ENCODE data around the gene RANBP10.

RANBP10 gene

GRCh38 chr16:67806428-67807147 lies at the start of gene RANBP10, which contains the start of gene TSNAXIP1:
Gene RANBP10, minus strand, starts transcription at chr16:67806560. Its CDS starts 24 bp downstream, at chr16:67806536.
Gene TSNAXIP1, plus strand, starts transcription at chr16:67806889. Its CDS starts 261 bp downstream, at chr16:67807150.
- DNase-seq (ENCODE audit: low spot score) = peak; percentile 97
- peak within 1 kb of the TSS; percentile 95 for H3K4me3 Mint-ChIP-seq
- H3K4me1 Mint-ChIP-seq (ENCODE audit: low read depth) = peaks cover 36% of the 10 kb centered on the region
- H3K9me3 Mint-ChIP-seq = no peaks in the 10 kb centered on the region
- H3K27me3 Mint-ChIP-seq (ENCODE audit: low read depth) = no peaks in the 10 kb centered on the region
- H3K36me3 Mint-ChIP-seq (ENCODE audit: low read depth) = peaks cover 27% of the 10 kb centered on the region
- H3K27ac Mint-ChIP-seq = peak within 1 kb of the TSS; percentile 89

- Mint-ChIP-seq H3K27me3 (ENCODE audit: low read depth) (no peaks in the 10 kb centered on the region), H3K4me3 (no peak overlapping the region), H3K36me3 (ENCODE audit: low read depth) (no peaks in the 10 kb centered on the region), H3K9me3 (no peaks in the 10 kb centered on the region), H3K27ac (no peak overlapping the region), H3K4me1 (ENCODE audit: low read depth) (peaks cover 10% of the 10 kb centered on the region)
- DNase-seq (ENCODE audit: low spot score) = no peak
Measured at GRCh38 chr16:67855789-67856188, 49.4 kb upstream of the RANBP10 start.

DNA sequence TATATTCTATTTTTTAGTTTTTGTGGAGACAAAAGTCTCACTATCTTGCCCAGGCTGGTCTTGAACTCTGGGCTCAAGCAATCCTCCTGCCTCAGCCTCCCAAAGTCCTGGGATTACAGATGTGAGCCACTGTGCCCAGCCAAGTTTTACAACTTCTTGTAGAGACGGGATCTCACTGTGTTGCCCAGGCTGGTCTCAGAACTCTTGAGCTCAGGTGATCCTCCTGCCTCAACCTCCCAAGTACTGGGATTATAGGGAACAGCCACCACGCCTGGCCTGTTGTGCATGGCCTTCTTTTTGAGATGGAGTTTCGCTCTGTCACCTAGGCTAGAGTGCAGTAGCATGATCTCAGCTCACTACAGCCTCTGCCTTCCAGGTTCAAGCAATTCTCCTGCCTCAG lies 47.3 kb upstream of the RANBP10 start:
- peaks cover 3% of the 10 kb centered on the region for H3K36me3 Mint-ChIP-seq (ENCODE audit: low read depth)
- no peaks in the 10 kb centered on the region for H3K27me3 Mint-ChIP-seq (ENCODE audit: low read depth)
- H3K4me3 Mint-ChIP-seq = no peak overlapping the region
- H3K4me1 Mint-ChIP-seq (ENCODE audit: low read depth) = peaks cover 17% of the 10 kb centered on the region
- no peaks in the 10 kb centered on the region for H3K9me3 Mint-ChIP-seq
- H3K27ac Mint-ChIP-seq = no peak overlapping the region
- no peak for DNase-seq (ENCODE audit: low spot score)

DNA sequence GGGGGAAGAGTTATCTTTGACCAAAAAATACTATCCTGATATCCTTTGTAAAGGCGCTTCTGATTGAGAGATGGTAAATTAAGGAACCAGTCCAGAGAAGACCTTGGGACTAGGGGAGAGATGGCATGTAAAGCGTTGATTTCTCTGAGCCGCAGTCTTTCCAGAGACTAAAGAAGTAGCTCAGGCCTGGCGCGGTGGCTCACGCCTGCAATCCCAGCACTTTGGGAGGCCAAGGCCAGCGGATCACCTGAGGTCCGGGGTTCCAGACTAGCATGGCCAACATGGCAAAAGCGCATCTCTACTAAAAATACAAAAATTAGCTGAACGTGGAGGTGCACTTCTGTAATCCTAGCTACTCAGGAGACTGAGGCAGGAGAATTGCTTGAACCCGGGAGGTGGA lies 41.8 kb upstream of the RANBP10 start:
- H3K4me1 Mint-ChIP-seq (ENCODE audit: low read depth) = peaks cover 39% of the 10 kb centered on the region
- H3K27me3 Mint-ChIP-seq (ENCODE audit: low read depth) = no peaks in the 10 kb centered on the region
- H3K4me3 Mint-ChIP-seq = peak overlapping the region; percentile 91
- no peak overlapping the region for H3K27ac Mint-ChIP-seq
- H3K36me3 Mint-ChIP-seq (ENCODE audit: low read depth) = peaks cover 7% of the 10 kb centered on the region
- H3K9me3 Mint-ChIP-seq = no peaks in the 10 kb centered on the region
- no peak for DNase-seq (ENCODE audit: low spot score)

- Mint-ChIP-seq H3K4me1 (ENCODE audit: low read depth) (peaks cover 41% of the 10 kb centered on the region), H3K36me3 (ENCODE audit: low read depth) (peaks cover 7% of the 10 kb centered on the region)
Measured at GRCh38 chr16:67847064-67847861, 40.9 kb upstream of the RANBP10 start, which contains the start of gene CENPT. Gene CENPT, minus strand, starts transcription at chr16:67847693. Its CDS starts 13,834 bp downstream, at chr16:67833859.

GRCh38 chr16:67846320-67847063 lies 40.1 kb upstream of the RANBP10 start, which contains the start of gene NUTF2:
Gene NUTF2, plus strand, starts transcription at chr16:67846933. Its CDS starts 18,198 bp downstream, at chr16:67865131.
- Mint-ChIP-seq H3K27ac (peak within 1 kb of the TSS; percentile 89), H3K4me1 (ENCODE audit: low read depth) (peaks cover 44% of the 10 kb centered on the region), H3K27me3 (ENCODE audit: low read depth) (no peaks in the 10 kb centered on the region), H3K36me3 (ENCODE audit: low read depth) (peaks cover 7% of the 10 kb centered on the region), H3K9me3 (no peaks in the 10 kb centered on the region), H3K4me3 (peak within 1 kb of the TSS; percentile 91)
- peak; percentile 96 for DNase-seq (ENCODE audit: low spot score)

More at GRCh38 chr16:67847064-67847861, 40.9 kb upstream of the RANBP10 start, which contains the start of gene CENPT:
- no peaks in the 10 kb centered on the region for H3K27me3 Mint-ChIP-seq (ENCODE audit: low read depth)
- peak within 1 kb of the TSS; percentile 91 for H3K4me3 Mint-ChIP-seq
- DNase-seq (ENCODE audit: low spot score) = peak; percentile 25
- no peaks in the 10 kb centered on the region for H3K9me3 Mint-ChIP-seq
- H3K27ac Mint-ChIP-seq = peak within 1 kb of the TSS; percentile 79

DNA sequence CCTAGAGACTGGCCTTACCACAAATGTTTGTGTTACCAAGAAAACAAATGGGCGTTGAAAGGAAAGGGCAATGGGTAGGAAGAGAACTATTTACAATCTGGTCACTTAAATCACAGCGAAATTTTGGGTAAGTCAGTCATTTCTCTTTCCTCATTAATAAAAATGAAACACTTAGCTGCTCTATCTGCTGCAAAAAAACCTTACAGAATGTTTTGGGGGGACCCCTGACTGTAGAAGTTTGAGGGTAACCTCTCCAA lies 39.6 kb upstream of the RANBP10 start:
- peak overlapping the region; percentile 89 for H3K27ac Mint-ChIP-seq
- H3K4me1 Mint-ChIP-seq (ENCODE audit: low read depth) = peaks cover 45% of the 10 kb centered on the region
- H3K27me3 Mint-ChIP-seq (ENCODE audit: low read depth) = no peaks in the 10 kb centered on the region
- H3K4me3 Mint-ChIP-seq = peak overlapping the region; percentile 90
- H3K36me3 Mint-ChIP-seq (ENCODE audit: low read depth) = peaks cover 7% of the 10 kb centered on the region
- H3K9me3 Mint-ChIP-seq = no peaks in the 10 kb centered on the region
- no peak for DNase-seq (ENCODE audit: low spot score)

- peak; percentile 13 for DNase-seq (ENCODE audit: low spot score)
- peaks cover 7% of the 10 kb centered on the region for H3K36me3 Mint-ChIP-seq (ENCODE audit: low read depth)
- H3K4me1 Mint-ChIP-seq (ENCODE audit: low read depth) = peaks cover 45% of the 10 kb centered on the region
- H3K27ac Mint-ChIP-seq = peak overlapping the region; percentile 89
- H3K4me3 Mint-ChIP-seq = peak overlapping the region; percentile 90
- H3K9me3 Mint-ChIP-seq = no peaks in the 10 kb centered on the region
- no peaks in the 10 kb centered on the region for H3K27me3 Mint-ChIP-seq (ENCODE audit: low read depth)
Measured at GRCh38 chr16:67845291-67846062, 39.1 kb upstream of the RANBP10 start.

- no peak for DNase-seq (ENCODE audit: low spot score)
Measured at GRCh38 chr16:67844497-67844896, 38.1 kb upstream of the RANBP10 start.

GRCh38 chr16:67843343-67843765 lies 37.0 kb upstream of the RANBP10 start:
- Mint-ChIP-seq H3K4me1 (ENCODE audit: low read depth) (peaks cover 39% of the 10 kb centered on the region), H3K36me3 (ENCODE audit: low read depth) (peaks cover 4% of the 10 kb centered on the region), H3K27me3 (ENCODE audit: low read depth) (no peaks in the 10 kb centered on the region), H3K9me3 (no peaks in the 10 kb centered on the region), H3K4me3 (peak overlapping the region; percentile 93), H3K27ac (peak overlapping the region; percentile 96)
- no peak for DNase-seq (ENCODE audit: low spot score)

More at GRCh38 chr16:67844497-67844896, 38.1 kb upstream of the RANBP10 start:
- H3K36me3 Mint-ChIP-seq (ENCODE audit: low read depth) = peaks cover 4% of the 10 kb centered on the region
- H3K27ac Mint-ChIP-seq = no peak overlapping the region
- no peaks in the 10 kb centered on the region for H3K9me3 Mint-ChIP-seq
- H3K4me3 Mint-ChIP-seq = peak overlapping the region; percentile 93
- peaks cover 43% of the 10 kb centered on the region for H3K4me1 Mint-ChIP-seq (ENCODE audit: low read depth)
- H3K27me3 Mint-ChIP-seq (ENCODE audit: low read depth) = no peaks in the 10 kb centered on the region

DNA sequence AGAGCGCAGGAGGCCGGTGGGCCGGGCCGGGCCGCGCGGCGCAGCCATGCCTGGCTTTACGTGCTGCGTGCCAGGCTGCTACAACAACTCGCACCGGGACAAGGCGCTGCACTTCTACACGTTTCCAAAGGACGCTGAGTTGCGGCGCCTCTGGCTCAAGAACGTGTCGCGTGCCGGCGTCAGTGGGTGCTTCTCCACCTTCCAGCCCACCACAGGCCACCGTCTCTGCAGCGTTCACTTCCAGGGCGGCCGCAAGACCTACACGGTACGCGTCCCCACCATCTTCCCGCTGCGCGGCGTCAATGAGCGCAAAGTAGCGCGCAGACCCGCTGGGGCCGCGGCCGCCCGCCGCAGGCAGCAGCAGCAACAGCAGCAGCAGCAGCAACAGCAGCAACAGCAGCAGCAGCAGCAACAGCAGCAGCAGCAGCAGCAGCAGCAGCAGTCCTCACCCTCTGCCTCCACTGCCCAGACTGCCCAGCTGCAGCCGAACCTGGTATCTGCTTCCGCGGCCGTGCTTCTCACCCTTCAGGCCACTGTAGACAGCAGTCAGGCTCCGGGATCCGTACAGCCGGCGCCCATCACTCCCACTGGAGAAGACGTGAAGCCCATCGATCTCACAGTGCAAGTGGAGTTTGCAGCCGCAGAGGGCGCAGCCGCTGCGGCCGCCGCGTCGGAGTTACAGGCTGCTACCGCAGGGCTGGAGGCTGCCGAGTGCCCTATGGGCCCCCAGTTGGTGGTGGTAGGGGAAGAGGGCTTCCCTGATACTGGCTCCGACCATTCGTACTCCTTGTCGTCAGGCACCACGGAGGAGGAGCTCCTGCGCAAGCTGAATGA lies 36.4 kb upstream of the RANBP10 start:
- Mint-ChIP-seq H3K27ac (peak overlapping the region; percentile 96), H3K36me3 (ENCODE audit: low read depth) (peaks cover 4% of the 10 kb centered on the region), H3K4me1 (ENCODE audit: low read depth) (peaks cover 33% of the 10 kb centered on the region), H3K9me3 (no peaks in the 10 kb centered on the region), H3K4me3 (peak overlapping the region; percentile 93), H3K27me3 (ENCODE audit: low read depth) (no peaks in the 10 kb centered on the region)
- DNase-seq (ENCODE audit: low spot score) = peak; percentile 51

DNA sequence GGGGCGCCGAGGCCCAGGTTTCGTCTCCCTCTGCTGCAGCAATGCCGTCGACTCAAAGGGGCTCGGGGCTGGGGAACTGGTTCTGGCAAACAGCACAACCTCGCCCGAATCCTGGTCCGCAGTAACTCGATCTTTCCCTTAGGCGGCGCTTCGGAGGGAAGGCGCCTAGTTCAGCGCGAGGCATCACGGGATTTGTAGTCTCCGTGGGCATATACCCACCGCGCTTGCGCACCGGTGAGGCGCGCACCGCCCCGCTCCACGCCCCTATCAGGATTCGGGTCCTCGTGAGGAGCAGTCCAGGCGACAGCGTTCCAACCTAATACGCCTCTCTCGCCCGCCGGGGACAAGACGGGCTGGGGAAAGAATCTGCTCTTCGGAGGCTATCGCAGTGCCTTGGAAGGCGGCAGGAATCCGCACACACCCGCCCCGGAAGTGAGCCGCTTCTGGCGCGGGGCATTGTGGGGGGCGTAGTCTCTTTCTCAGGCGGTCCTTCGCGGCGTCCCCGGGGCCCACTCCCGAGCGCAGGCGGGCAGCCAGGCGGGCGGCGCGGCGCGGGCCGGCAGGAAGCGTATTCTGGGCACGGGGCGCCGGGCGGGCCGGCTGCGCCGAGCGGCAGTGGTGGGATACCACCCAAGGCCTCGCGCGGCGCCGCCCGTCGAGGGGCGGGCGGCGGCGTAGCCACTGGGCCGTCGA lies 35.6 kb upstream of the RANBP10 start, which contains the start of gene THAP11:
Gene THAP11 (plus strand): TSS at position 505 of the 693 bp plus-strand sequence. CDS start 235 bp downstream, outside the sequence.
- H3K9me3 Mint-ChIP-seq = no peaks in the 10 kb centered on the region
- H3K36me3 Mint-ChIP-seq (ENCODE audit: low read depth) = peaks cover 4% of the 10 kb centered on the region
- peaks cover 30% of the 10 kb centered on the region for H3K4me1 Mint-ChIP-seq (ENCODE audit: low read depth)
- peak; percentile 91 for DNase-seq (ENCODE audit: low spot score)
- H3K27ac Mint-ChIP-seq = peak within 1 kb of the TSS; percentile 96
- no peaks in the 10 kb centered on the region for H3K27me3 Mint-ChIP-seq (ENCODE audit: low read depth)
- H3K4me3 Mint-ChIP-seq = peak within 1 kb of the TSS; percentile 93
